IMR-90 (cell line): ENCODE results near the gene GNG2. TPM values are rescaled to one million over a fixed set of nuclear protein-coding genes. Genes with fewer than 3 reads are reported as not detected.

Source experiments
- ATAC-seq: fragments of 200-7000 bp; cut with Tn5 transposase; 2 replicates; pipeline ENCODE4 v1.9.1; 2020; ENCODE audit warnings: low read depth, mild to moderate bottlenecking, moderate library complexity
- BruUV-seq: library from RNA; stranded (reverse); fragments of 400-500 nt; replicated peaks from 2 replicates; lab custom pipeline; 2021; lab: Mats Ljungman, UMichigan
- CTCF ChIA-PET: fragments of 300-600 bp; formaldehyde crosslinking; extraction: SDS; loops from one replicate; lab custom pipeline; 2021; ENCODE audit warnings: antibody characterized with exemption; lab: Yijun Ruan, JAX
- POLR2A ChIA-PET: fragments of 300-600 bp; sonication (Branson Sonifier 250); formaldehyde crosslinking; loops from one replicate; lab custom pipeline; 2022; ENCODE audit warnings: antibody characterized with exemption; ENCODE audit not compliant: unreplicated experiment; lab: Charles Lee
- DNase-seq: peaks from one replicate; pipeline ENCODE4 v3.0.0; 2013
- H2AFZ ChIP-seq: replicated peaks from 2 replicates; pipeline ENCODE3; 2013; ENCODE audit warnings: low read length, mild to moderate bottlenecking; ENCODE audit not compliant: poor library complexity
- H2AK5ac ChIP-seq: 2 replicates; pipeline ENCODE4 v1.6.1; 2013; ENCODE audit warnings: low read depth, low read length, inconsistent platforms
- H2AK9ac ChIP-seq: replicated peaks from 2 replicates; pipeline ENCODE3; 2013; ENCODE audit warnings: mild to moderate bottlenecking, low read depth, low read length, moderate library complexity; ENCODE audit not compliant: poor library complexity
- H2BK120ac ChIP-seq: 2 replicates; pipeline ENCODE4 v1.6.1; 2013; ENCODE audit warnings: low read depth, low read length, inconsistent platforms
- H2BK15ac ChIP-seq: 3 replicates; pipeline ENCODE4 v1.6.1; 2013; ENCODE audit warnings: low read depth, low read length, inconsistent platforms
- H2BK20ac ChIP-seq: 2 replicates; pipeline ENCODE4 v1.6.1; 2013; ENCODE audit warnings: low read depth, mild to moderate bottlenecking, inconsistent platforms, low read length, moderate library complexity
- H2BK5ac ChIP-seq: 2 replicates; pipeline ENCODE4 v1.6.1; 2013; ENCODE audit warnings: mild to moderate bottlenecking, low read depth, low read length, inconsistent platforms; ENCODE audit not compliant: poor library complexity, severe bottlenecking
- H3K14ac ChIP-seq: replicated peaks from 2 replicates; pipeline ENCODE4 v1.6.1; 2013; ENCODE audit warnings: low read depth, low read length, inconsistent platforms
- H3K18ac ChIP-seq: 2 replicates; pipeline ENCODE4 v1.6.1; 2013; ENCODE audit warnings: low read depth, low read length, control low read depth
- H3K23ac ChIP-seq: 2 replicates; pipeline ENCODE4 v1.6.1; 2013; ENCODE audit warnings: low read depth, low read length, inconsistent platforms
- H3K27ac ChIP-seq: 2 replicates; pipeline ENCODE4 v1.5.1; 2013; ENCODE audit warnings: mild to moderate bottlenecking, control low read depth, low read length; ENCODE audit not compliant: insufficient read depth
- H3K27me3 ChIP-seq: 2 replicates; pipeline ENCODE4 v1.6.1; 2013; ENCODE audit warnings: low read length; ENCODE audit not compliant: control insufficient read depth, insufficient read depth
- H3K36me3 ChIP-seq: 2 replicates; pipeline ENCODE4 v1.6.1; 2013; ENCODE audit warnings: low read length, mixed read lengths; ENCODE audit not compliant: control insufficient read depth, insufficient read depth
- H3K4ac ChIP-seq: 2 replicates; pipeline ENCODE4 v1.6.1; 2013; ENCODE audit warnings: low read depth, low read length, inconsistent platforms
- H3K4me1 ChIP-seq: 2 replicates; pipeline ENCODE4 v1.6.1; 2013; ENCODE audit warnings: low read length, mixed read lengths; ENCODE audit not compliant: control insufficient read depth, insufficient read depth
- H3K4me2 ChIP-seq: 2 replicates; pipeline ENCODE4 v1.6.1; 2013; ENCODE audit warnings: low read depth, mild to moderate bottlenecking, control low read depth, low read length, moderate library complexity
- H3K4me3 ChIP-seq: 2 replicates; pipeline ENCODE4 v1.5.1; 2013; ENCODE audit warnings: low read depth, mild to moderate bottlenecking, control low read depth, low read length, moderate library complexity; ENCODE audit not compliant: insufficient read depth
- H3K56ac ChIP-seq: 2 replicates; pipeline ENCODE4 v1.6.1; 2013; ENCODE audit warnings: low read length, inconsistent platforms; ENCODE audit not compliant: insufficient read depth; ENCODE audit errors: extremely low read depth
- H3K79me1 ChIP-seq, 2 experiments: 2 replicates each; pipeline ENCODE4 v1.6.1; 2013; ENCODE audit warnings: low read length in 2 of 2, inconsistent platforms in 1 of 2, low read depth in 1 of 2
- H3K9ac ChIP-seq: 2 replicates; pipeline ENCODE4 v1.6.1; 2013; ENCODE audit warnings: low read depth, low read length, control low read depth
- H3K9me1 ChIP-seq: 2 replicates; pipeline ENCODE4 v1.6.1; 2013; ENCODE audit warnings: low read length, inconsistent platforms; ENCODE audit not compliant: insufficient read depth
- H3K9me3 ChIP-seq: 2 replicates; pipeline ENCODE4 v1.6.1; 2013; ENCODE audit warnings: low read length; ENCODE audit not compliant: control insufficient read depth, insufficient read depth
- H4K20me1 ChIP-seq: 2 replicates; pipeline ENCODE4 v1.6.1; 2013; ENCODE audit warnings: low read length, inconsistent platforms; ENCODE audit not compliant: insufficient read depth
- H4K5ac ChIP-seq: 2 replicates; pipeline ENCODE4 v1.6.1; 2013; ENCODE audit warnings: mild to moderate bottlenecking, low read depth, low read length, control low read depth
- H4K8ac ChIP-seq, 2 experiments: 2 replicates each; pipeline ENCODE4 v1.6.1; 2013; ENCODE audit warnings: low read depth in 2 of 2, low read length in 2 of 2, control low read depth in 1 of 2, inconsistent platforms in 1 of 2
- H4K91ac ChIP-seq: 2 replicates; pipeline ENCODE4 v1.6.1; 2013; ENCODE audit warnings: low read depth, low read length, inconsistent platforms; ENCODE audit not compliant: insufficient read depth
- BHLHE40 ChIP-seq: fragments of 150-350 bp; IDR thresholded peaks from 2 replicates; pipeline ENCODE4 v1.6.1; 2016; ENCODE audit warnings: mild to moderate bottlenecking, low read depth, low read length
- CHD1 ChIP-seq: IDR thresholded peaks from 2 replicates; pipeline ENCODE4 v1.6.1; 2012; ENCODE audit warnings: low read depth, low read length, improper control_type of control experiment
- ELK1 ChIP-seq: fragments of 150-350 bp; IDR thresholded peaks from 2 replicates; pipeline ENCODE4 v1.6.1; 2016; ENCODE audit warnings: low read depth, mild to moderate bottlenecking, low read length, moderate library complexity, borderline replicate concordance
- FOS ChIP-seq: fragments of 150-350 bp; IDR thresholded peaks from 2 replicates; pipeline ENCODE4 v1.6.1; 2016; ENCODE audit warnings: low read depth, low read length
- MAFK ChIP-seq: IDR thresholded peaks from 2 replicates; pipeline ENCODE4 v1.6.1; 2012; ENCODE audit warnings: low read depth, low read length, improper control_type of control experiment
- MAZ ChIP-seq: IDR thresholded peaks from 2 replicates; pipeline ENCODE4 v1.6.1; 2012; ENCODE audit warnings: low read depth, mild to moderate bottlenecking, low read length, improper control_type of control experiment, moderate library complexity, borderline replicate concordance
- NFE2L2 ChIP-seq: fragments of 150-350 bp; IDR thresholded peaks from 2 replicates; pipeline ENCODE4 v1.6.1; 2016; ENCODE audit warnings: low read depth, mild to moderate bottlenecking, low read length
- RCOR1 ChIP-seq: IDR thresholded peaks from 2 replicates; pipeline ENCODE4 v1.6.1; 2012; ENCODE audit warnings: mild to moderate bottlenecking, low read length, improper control_type of control experiment; ENCODE audit not compliant: insufficient replicate concordance
- USF2 ChIP-seq: fragments of 150-350 bp; IDR thresholded peaks from 2 replicates; pipeline ENCODE4 v1.6.1; 2017; ENCODE audit warnings: mild to moderate bottlenecking, antibody characterized with exemption, low read length, low read depth
- WGBS, 2 experiments: methylation state at CpG; one replicate each; pipeline versions ENCODE4 v1.1.5 to v1.1.7; 2013; ENCODE audit warnings: missing lambda C conversion rate in 2 of 2; ENCODE audit not compliant: insufficient read length in 1 of 2; ENCODE audit errors: extremely low coverage in 2 of 2; 5-methylcytosine and 5-hydroxymethylcytosine counted together
- dilution Hi-C: fragments of 300-500 bp; cut with HindIII; formaldehyde crosslinking; loops from one replicate; pipeline ENCODE4 v1.14.3; 2018; ENCODE audit warnings: low sequenced_read_pairs; ENCODE audit not compliant: unreplicated experiment
- in situ Hi-C: fragments of 300-500 bp; cut with MboI; formaldehyde crosslinking; loops from 3 replicates; pipeline ENCODE4 v1.14.3; 2019; ENCODE audit warnings: low sequenced_read_pairs, inconsistent platforms, mixed read lengths
- intact Hi-C: fragments of 100-400 bp; cut with micrococcal nuclease; formaldehyde crosslinking; loops from 2 replicates; pipeline ENCODE4 v1.10.0; 2022
- polyA plus RNA-seq, 3 experiments: library from polyadenylated mRNA; depleted of rRNA; stranded (reverse); fragments of >200 nt; gene quantifications; 2 replicates each; pipeline ENCODE4 v1.2.3, GENCODE V29; 2012; ENCODE audit warnings: low replicate concordance in 1 of 3
- total RNA-seq: library from RNA; depleted of rRNA; stranded (reverse); fragments of >200 nt; gene quantifications from 2 replicates; pipeline ENCODE4 v1.2.3, GENCODE V29; 2012

Gene GNG2
- total and polyA plus RNA-seq, 2 of the 4 experiments (the other 2 are of a cell fraction), result 13.1 to 14.6 TPM

GRCh38 chr14:51928568-51928967 lies 68.2 kb downstream of the GNG2 start:
- Histone ChIP-seq H4K91ac (no peak overlapping the region), H2BK5ac (no peak overlapping the region), H3K4me1 (0 out of 2 replicates have a peak, but pooled peaks cover 2% of the 10 kb centered on the region), H4K5ac (no peak overlapping the region), H3K79me1 (peaks cover 2 to 4% of the 10 kb centered on the region in 2 experiments; a peak in 2 of 4 replicates), H3K4me3 (no peak overlapping the region), H4K8ac (no peak overlapping the region), H3K56ac (no peak overlapping the region), H3K27ac (no peak overlapping the region), H3K4me2 (no peak overlapping the region), H4K20me1 (no peaks in the 10 kb centered on the region), H3K9me3 (no peaks in the 10 kb centered on the region), H3K27me3 (no peaks in the 10 kb centered on the region), H2AK5ac (no peak overlapping the region), H3K18ac (no peak overlapping the region), H2BK120ac (no peak overlapping the region), H3K14ac (no peak overlapping the region), H2AFZ (no peak overlapping the region), H2BK20ac (no peak overlapping the region), H2AK9ac (no peak overlapping the region), H3K36me3 (peaks cover 2% of the 10 kb centered on the region; the same call in 1 of the 2 replicates), H3K4ac (no peak overlapping the region), H3K23ac (no peak overlapping the region), H2BK15ac (no peak overlapping the region), H3K9me1 (peaks cover 3% of the 10 kb centered on the region; the same call in 1 of the 2 replicates), H3K9ac (no peak overlapping the region)
- BruUV-seq, result no TSS peak
- ChIA-PET CTCF (no interaction called here), POLR2A (no interaction called here)
- ATAC-seq (no peak), DNase-seq (no peak)
- in situ Hi-C loops, result no loop called here
- intact Hi-C loops, result no loop called here
- dilution Hi-C loops, result no loop called here
- no peak for TF ChIP-seq USF2
- TF ChIP-seq BHLHE40, result no peak
- no peak for TF ChIP-seq NFE2L2
- no peak for TF ChIP-seq ELK1
- no peak for TF ChIP-seq MAFK
- TF ChIP-seq FOS, result no peak
- TF ChIP-seq MAZ, result no peak
- no peak for TF ChIP-seq RCOR1
- TF ChIP-seq CHD1, result no peak
- no CpG with 5 or more reads among the region's 10 CpGs for WGBS, 2 experiments
